SH-SY5Y (cell line): ENCODE data around the gene SLC35F4.

Experiments
- GATA2 ChIP-seq: IDR thresholded peaks from 2 replicates; pipeline ENCODE4 v1.6.1; 2011; ENCODE audit warnings: mild to moderate bottlenecking, low read depth, low read length
- GATA3 ChIP-seq: IDR thresholded peaks from 2 replicates; pipeline ENCODE4 v1.6.1; 2011; ENCODE audit warnings: low read depth, mild to moderate bottlenecking, low read length, moderate library complexity

The SLC35F4 gene

DNA sequence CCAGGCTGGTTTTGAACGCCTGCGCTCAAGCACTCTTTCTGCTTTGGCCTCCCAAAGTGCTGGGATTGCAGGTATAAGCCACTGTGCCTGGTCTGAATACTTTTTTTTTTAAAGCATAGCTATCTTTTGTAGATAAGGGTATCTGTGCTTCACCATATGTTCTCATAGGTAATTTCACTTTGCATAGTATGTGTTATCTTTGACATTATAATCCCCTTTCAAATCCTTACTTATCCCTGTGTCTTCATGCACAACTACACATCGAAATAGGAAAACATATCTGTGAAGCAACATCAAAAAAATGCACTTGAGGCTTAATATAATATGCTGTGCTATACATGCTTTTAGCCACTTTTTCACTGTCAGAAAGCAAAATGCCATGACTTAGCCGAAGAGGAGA lies 94.1 kb downstream of the SLC35F4 start:
- no peak for TF ChIP-seq GATA3
- TF ChIP-seq GATA2 = no peak

DNA sequence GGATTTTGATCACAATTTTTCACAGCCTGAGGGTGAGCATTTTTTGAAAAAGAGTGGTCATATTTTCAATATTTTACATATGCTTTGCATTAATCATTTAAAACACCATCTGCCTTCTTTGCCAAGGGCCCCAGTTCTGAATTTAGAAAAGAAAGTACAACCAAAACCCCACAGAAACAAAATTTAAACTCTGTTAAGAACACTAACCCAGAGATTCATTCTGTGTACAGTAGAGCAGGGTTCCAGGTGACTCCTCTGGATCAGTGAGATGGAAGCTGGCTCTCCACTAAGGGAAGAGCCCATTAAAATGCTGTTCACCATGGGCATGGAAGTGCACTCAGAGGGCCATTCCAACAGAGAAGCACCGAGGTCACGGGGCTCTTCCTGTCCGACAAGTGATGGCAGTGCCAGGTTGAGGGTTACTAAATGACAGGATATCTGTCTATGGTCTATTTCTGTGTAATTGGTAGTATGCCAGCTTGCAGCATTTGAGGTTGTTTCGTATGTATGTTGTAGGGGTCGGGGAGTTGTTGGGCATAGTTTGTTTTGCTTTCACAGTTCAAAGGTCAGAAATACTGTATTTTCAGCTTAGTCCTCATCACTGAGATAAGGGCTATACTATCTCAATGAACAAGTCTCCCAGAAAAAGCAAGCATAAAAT lies 95.9 kb downstream of the SLC35F4 start:
- no peak for TF ChIP-seq GATA3
- TF ChIP-seq GATA2 = no peak

DNA sequence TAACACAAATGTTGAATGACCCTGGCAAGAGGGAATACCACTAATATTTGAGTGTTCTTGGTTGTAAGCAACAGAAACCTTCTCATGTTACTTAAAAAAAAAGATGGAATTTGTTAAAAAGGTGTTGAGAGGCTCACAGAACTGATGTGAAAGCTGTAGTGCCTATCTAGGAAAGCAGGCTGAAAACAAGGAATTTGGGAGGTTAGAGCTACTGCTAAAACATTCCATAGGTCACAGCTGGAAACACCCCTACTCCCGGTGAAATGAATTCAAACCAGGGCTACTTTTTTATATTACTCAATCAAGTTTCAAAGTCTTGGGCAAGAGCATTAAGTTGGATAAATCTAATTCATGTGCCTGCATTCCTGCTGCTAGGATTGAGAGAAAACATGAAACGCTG lies 104.1 kb downstream of the SLC35F4 start:
- TF ChIP-seq GATA2 (no peak), GATA3 (no peak)

DNA sequence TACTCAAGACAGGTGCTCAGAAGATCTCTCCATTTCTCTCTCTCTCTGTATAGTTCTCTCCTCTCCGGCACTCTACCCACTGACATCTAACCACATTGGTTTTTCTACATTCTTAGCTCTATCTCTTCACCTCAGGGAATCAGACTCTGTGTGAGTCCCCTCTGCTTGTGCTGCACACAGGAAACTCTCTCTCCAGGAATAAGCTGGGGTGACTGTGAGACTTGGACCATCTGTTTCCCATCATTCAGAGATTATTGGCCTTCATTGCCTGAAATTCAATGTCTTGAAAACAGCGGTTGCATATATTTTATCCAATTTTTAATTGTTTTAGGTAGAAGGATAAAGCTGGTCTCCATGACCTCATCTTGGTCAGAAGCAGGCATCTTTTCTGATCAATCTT lies 105.0 kb downstream of the SLC35F4 start:
- TF ChIP-seq GATA3 (no peak), GATA2 (no peak)

DNA sequence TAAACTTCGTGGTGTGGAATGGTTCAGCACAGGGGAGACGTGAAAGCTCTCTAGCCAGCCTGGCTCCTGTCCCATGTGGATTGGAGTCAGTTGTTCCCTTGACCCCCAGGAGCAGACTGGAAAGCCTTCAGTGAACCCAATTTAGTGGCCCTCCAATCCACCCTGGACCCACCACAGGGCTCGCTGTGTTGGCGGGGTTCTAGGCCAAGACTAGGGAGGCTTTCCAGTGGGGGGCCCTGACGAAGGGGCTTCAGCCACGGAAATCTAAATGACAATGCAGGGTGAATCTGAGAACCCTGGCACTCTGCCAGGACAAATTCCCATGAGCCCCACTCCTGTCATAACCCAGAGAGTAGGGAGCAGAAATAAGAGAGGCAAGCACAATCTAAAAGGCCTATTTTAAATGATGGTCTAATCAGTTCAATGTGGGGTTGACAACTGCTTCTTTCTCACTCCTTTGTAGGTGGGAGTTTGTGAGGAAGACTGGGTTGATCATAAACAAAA lies 110.8 kb downstream of the SLC35F4 start:
- TF ChIP-seq GATA3 = no peak
- TF ChIP-seq GATA2 = no peak

DNA sequence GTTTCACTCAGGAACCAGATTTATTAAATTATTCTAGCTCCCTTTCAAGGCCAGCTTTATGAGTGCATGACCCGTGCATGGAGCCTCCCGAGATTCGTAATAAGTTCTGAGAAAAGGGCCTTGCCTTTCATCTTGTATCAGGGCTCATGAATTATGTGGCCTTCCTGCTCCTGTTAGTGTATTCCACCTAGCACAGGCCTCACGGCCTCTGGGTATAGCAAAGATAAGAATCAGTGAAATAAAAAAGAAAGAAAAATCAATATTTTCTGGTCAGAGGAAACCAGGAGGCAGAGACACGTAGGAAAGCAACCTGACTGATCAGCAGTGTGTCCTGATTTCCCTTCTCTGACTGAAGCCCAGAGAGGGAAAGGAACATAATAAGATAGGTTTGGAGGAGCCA lies 111.4 kb downstream of the SLC35F4 start:
- no peak for TF ChIP-seq GATA2
- no peak for TF ChIP-seq GATA3

DNA sequence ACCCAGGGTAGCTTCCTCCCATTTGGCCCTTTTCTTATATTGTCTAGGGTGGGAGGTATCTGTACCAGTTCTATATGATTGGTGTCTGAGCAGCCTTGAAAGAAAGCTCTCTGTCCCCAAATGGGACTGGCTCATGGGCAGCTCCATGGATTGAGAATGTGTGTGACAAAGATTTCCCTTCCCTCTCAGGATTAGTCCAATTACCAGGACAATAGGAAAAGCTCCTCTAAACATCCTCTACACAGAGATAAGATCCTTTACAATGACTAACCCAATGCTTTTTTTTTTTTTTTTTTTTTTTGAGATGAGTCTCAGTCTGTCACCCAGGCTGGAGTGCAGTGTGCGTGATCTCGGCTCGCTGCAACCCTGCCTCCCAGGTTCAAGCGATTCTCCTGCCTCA lies 112.1 kb downstream of the SLC35F4 start:
- TF ChIP-seq GATA3 (no peak), GATA2 (no peak)

DNA sequence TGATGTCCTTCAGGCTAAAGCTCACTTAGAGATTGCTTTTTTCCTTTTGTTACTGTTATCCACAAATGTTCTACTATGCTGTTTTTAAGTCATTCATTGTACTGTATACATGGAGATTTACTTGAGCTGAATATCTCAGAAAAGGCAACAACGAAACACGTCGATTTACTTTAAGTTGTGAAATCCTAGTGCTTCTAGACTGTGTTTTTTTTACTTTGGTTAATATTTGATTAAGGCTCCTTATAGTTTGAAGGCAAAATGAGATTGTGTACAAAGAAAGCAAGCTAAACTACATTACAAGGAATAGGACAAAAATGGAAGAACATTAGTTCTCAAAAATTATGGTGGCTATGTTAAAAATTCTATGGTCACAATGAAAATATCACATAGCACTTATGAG lies 114.5 kb downstream of the SLC35F4 start:
- TF ChIP-seq GATA3 = no peak
- no peak for TF ChIP-seq GATA2

DNA sequence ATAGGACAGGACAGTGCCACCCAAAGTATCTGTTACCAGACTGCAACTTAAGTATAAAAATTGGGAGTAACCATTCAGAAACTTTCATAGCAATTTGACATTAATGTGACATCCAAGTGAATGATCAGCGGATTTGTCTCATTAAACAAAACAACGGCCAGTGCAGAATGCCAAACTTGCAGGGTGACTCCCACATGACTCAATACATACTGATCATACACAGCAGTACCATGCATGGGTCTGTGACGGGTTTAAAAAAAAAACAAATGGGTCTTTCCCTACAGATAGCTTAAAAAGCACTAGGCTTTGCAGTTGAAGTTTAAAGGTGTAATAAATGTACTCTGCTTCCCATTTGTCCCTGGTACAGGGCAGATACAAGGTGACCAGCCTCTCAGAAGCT lies 116.6 kb downstream of the SLC35F4 start:
- TF ChIP-seq GATA3 (no peak), GATA2 (no peak)

DNA sequence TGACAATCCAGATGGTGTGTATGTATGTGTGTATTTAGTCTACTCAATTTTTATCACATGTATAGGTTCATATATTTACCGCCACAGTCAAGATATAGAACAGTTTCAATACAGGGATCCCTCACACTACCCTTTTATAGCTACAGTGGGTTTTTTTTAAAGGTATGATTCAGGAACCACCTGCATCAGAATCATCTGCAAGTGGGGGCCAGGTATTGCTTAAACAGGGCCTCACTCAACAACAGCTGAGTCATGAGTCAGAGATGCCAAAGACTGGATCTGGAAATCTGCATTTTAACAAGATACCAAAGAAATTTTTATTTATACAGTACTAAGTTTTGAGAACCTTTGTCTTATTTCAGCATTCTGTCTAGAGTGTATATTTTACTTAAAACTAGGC lies 117.6 kb downstream of the SLC35F4 start:
- TF ChIP-seq GATA2 (no peak), GATA3 (no peak)

DNA sequence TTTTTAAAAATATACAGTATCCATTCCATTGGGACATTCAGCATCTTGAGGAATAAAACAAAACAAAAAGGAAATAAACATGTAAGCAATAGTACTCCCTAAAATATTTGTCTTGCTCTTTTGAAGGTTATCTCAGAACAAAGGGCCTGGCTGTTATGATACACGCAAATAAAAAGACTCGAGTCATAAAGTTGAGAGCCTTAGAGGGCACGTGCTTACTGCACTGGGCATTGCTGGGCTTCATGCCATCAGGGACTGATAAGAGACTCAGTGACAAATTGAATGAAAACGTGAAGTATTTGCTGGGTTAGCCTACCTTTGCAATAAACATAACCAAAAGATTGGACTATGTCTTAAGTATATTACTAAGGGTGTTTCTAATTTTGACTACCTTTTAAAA lies 118.9 kb downstream of the SLC35F4 start:
- TF ChIP-seq GATA3 = no peak
- TF ChIP-seq GATA2 = no peak

DNA sequence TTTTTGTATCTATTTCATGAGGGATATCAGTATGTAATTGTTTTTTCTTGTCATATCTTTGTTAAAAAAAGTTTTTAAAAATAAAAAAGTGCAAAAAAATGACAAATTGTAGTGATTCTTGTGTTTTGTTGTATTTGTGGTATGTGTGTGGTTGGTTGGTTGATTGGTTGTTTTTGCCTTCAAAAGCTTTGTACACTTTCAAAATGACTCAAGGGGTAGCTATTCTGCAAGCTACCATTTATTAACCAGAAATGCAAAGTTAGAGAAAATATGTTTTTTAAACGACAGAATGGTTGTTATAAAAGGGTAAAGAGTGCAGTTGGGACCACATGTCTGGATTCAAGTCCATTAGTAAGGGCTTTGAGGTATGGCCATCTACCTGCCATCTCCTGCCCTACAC lies 119.3 kb downstream of the SLC35F4 start:
- TF ChIP-seq GATA3 (no peak), GATA2 (no peak)

DNA sequence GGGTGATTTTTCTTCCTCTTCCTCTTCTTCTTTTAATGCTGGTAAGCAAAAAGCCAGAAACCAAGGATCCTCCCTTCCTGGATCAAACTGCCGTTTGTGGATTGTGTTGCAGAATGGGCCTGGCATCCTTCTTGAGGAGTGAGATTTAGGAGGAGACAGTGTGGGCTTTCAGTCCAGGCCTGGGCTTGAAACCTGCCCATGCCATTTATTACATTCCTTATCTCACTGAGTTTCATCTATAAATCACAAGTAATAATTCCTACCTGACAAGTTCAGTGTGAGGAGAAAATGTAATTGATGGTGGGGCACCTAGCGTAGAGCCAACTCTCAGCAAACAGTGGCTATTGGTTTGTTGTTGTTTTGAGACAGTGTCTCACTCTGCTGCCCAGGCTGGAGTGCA lies 126.4 kb downstream of the SLC35F4 start:
- no peak for TF ChIP-seq GATA3
- no peak for TF ChIP-seq GATA2

DNA sequence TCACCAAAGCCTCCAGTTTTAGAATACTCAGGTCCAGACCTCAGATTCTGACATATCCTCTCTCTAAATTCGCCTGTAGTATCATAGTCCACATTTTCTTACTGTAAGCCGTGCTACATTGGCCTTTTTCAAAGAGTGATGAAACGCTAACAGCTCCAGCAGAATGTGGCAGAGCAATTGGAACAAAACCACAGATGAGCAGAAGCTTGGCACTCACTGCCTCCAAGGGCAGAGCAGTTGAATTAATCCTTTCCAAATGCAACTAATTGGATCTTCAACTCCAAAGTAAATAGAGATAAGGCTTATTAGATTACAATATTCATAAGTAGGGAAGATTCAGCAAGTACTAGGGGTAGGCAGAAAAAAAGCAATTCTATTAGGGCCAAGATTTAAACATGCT lies 128.3 kb downstream of the SLC35F4 start:
- TF ChIP-seq GATA3 (no peak), GATA2 (no peak)

DNA sequence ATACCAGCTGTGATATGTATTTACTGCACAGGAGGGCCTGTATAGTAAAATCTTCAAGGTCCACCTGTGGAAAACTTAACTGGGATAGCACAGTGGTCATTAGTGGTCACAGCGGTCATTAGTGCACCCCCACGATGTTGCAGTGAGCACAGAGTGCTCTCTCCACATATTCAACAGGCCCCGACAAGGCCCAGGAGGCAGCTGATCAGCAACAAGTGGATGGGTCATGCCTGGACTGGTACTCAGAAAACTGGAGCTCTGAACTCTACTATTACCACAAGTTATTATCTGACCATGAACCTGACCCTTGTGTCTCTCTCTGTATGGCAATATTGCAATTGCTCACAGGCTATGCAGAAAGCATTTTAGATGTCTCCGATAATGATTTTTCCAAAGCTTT lies 129.5 kb downstream of the SLC35F4 start:
- TF ChIP-seq GATA3 = no peak
- TF ChIP-seq GATA2 = no peak

DNA sequence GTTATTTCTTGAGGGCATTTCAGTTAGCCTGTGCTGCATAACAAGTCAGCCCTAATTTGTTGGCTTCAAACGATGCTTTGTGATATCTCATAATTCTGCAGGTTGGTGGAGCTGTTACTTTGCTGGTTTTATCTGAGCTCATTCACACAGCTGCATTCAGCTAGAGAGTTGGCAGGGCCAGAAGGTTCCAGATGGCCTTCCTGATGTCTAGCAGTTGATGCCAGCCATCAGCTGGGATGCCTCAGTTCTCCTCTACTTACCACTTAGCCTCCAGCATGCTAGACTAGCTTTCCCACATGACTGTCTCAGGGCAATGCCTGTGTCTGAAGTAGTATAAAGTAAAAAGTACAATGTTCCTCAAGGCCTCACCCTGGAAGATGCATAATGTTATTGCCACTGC lies 130.6 kb downstream of the SLC35F4 start:
- TF ChIP-seq GATA3 (no peak), GATA2 (no peak)
